Spleen (tissue), 7 donors: ENCODE data around the gene OGFOD3.

Source experiments
- POLR2AphosphoS5 ChIP-seq, 3 donors: sonication (generic); formaldehyde crosslinking; IDR thresholded peaks; one replicate each; pipeline ENCODE4 v1.5.1; 2017; ENCODE audit warnings: antibody characterized with exemption in 3 of 3
- TF ChIP-seq, protein P1 (sequence below), 11 experiments: fragments of 200-600 bp in 7 of 11; fragments of 450-650 bp in 4 of 11; sonication (generic) in 4 of 11; IDR thresholded peaks in 8 of 11; conservative IDR thresholded peaks in 3 of 11; 1 replicate in 7 of 11; 2 replicates in 4 of 11; pipeline versions ENCODE4 v1.4.0 to v1.8.0; 2016 to 2021; ENCODE audit warnings: antibody characterized with exemption in 11 of 11, inconsistent platforms in 4 of 11, mild to moderate bottlenecking in 1 of 11
- donor health status: DM: no; HTN: no; CAD: no; lungs with moderate emphysema.
- donor health status: DM: no; HTN: no; CAD: no.
- donor health status: DM: no; HTN: no; CAD: no.

DNA sequence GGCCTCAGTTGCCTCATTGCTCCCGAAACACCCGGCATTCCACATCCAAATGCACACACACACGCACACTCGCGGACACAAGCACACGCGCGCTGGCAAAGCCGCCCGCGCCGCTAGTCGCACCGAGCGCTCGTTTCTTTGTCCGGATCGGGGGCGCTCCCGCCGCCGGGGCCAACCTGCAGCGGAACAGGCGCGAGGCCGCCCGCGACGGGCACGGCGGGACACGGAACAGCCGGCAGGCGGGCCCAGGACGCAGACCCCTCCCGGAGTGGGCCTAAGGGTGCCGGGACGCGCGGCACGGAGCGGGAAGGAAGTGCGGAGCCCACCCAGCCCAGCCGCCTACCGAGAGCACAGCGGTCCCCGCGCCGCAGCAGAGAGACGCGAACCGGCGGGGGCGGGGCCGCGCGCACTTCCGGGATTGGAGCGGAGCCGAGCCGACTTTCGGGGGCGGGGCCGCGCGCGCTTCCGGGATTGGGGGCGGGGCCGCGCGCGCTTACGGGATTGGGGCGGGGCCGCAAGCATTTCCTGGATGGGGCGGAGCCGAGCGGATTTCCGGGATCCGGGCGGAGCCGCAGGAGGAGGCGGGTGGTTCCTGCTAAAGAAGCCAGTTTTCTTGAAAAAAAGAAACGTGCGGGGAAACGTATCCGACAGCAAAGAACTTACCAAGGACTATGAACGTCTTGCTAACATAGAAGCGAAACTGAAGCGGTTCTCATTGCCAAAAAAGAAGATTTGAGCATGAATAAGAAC lies 32.1 kb upstream of the OGFOD3 start, which contains the start of gene CYBC1:
- TF ChIP-seq, protein P1, sequence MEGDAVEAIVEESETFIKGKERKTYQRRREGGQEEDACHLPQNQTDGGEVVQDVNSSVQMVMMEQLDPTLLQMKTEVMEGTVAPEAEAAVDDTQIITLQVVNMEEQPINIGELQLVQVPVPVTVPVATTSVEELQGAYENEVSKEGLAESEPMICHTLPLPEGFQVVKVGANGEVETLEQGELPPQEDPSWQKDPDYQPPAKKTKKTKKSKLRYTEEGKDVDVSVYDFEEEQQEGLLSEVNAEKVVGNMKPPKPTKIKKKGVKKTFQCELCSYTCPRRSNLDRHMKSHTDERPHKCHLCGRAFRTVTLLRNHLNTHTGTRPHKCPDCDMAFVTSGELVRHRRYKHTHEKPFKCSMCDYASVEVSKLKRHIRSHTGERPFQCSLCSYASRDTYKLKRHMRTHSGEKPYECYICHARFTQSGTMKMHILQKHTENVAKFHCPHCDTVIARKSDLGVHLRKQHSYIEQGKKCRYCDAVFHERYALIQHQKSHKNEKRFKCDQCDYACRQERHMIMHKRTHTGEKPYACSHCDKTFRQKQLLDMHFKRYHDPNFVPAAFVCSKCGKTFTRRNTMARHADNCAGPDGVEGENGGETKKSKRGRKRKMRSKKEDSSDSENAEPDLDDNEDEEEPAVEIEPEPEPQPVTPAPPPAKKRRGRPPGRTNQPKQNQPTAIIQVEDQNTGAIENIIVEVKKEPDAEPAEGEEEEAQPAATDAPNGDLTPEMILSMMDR (IDR thresholded peaks at IDR 0.05 in 8 of 11, conservative IDR thresholded peaks at IDR 0.05 in 3 of 11): peak in 3 of 11 experiments; percentile 12 to 31 (median 29)
- peak; percentile 98 to 99 (median 98) for TF ChIP-seq POLR2AphosphoS5 (IDR thresholded peaks at IDR 0.05)
